ENCODE measurements around the gene BCL7B.

DNA sequence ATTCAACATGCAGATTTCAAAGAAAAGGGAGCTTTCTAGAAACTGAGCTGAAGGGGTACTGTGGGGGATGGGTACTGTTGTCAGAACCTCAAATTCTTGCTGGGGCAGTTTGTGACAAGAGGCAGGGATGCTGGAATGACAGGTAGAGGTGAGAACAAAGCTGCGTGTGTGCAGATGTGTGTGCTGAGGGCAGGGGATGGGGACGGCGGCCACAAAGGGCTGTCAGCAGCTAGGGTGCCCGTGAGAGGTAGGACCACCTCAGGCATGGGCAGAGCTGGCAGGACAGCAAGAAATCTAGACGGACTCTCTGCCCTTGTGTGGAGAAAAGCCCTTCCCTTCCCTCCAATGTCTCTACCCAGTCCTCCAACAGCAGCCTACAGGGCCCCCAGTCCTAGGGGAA is 21.0 kb downstream of the BCL7B start:
- TF ChIP-seq, protein P1, sequence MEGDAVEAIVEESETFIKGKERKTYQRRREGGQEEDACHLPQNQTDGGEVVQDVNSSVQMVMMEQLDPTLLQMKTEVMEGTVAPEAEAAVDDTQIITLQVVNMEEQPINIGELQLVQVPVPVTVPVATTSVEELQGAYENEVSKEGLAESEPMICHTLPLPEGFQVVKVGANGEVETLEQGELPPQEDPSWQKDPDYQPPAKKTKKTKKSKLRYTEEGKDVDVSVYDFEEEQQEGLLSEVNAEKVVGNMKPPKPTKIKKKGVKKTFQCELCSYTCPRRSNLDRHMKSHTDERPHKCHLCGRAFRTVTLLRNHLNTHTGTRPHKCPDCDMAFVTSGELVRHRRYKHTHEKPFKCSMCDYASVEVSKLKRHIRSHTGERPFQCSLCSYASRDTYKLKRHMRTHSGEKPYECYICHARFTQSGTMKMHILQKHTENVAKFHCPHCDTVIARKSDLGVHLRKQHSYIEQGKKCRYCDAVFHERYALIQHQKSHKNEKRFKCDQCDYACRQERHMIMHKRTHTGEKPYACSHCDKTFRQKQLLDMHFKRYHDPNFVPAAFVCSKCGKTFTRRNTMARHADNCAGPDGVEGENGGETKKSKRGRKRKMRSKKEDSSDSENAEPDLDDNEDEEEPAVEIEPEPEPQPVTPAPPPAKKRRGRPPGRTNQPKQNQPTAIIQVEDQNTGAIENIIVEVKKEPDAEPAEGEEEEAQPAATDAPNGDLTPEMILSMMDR (IDR thresholded peaks at IDR 0.05; ENCODE audit: low read depth, low read length, poor library complexity, severe bottlenecking) = no peak
- no peak for TF ChIP-seq EZH2phosphoT487 (IDR thresholded peaks at IDR 0.05; ENCODE audit: borderline replicate concordance, low read length)

Measured in DOHH2 (cell line).